Right lobe of liver (tissue), 6 donors: ENCODE results near the gene GOLT1A. TPM values are rescaled to one million over a fixed set of nuclear protein-coding genes. Genes with fewer than 3 reads are reported as not detected.

Source experiments
- ATAC-seq, 4 donors: fragments of 200-7000 bp; cut with Tn5 transposase; one replicate each; pipeline ENCODE4 v1.9.1; 2020; ENCODE audit warnings: mild to moderate bottlenecking in 4 of 4, moderate library complexity in 4 of 4
- DNase-seq, 3 donors: peaks; one replicate each; pipeline ENCODE4 v3.0.0-alpha.2; 2020
- H3K27ac ChIP-seq, 3 donors: fragments of 200-600 bp; one replicate each; pipeline ENCODE4 v1.8.0; 2022
- H3K27me3 ChIP-seq, 2 donors: fragments of 200-600 bp; one replicate each; pipeline ENCODE4 v1.8.0; 2022
- H3K36me3 ChIP-seq, 4 donors: fragments of 200-600 bp; sonication (generic) in 1 of 4; one replicate each; pipeline versions ENCODE4 v1.5.1 to v1.8.0; 2017 to 2022; ENCODE audit warnings: control low read depth in 1 of 4
- H3K4me1 ChIP-seq, 4 donors: fragments of 200-600 bp; sonication (generic) in 1 of 4; one replicate each; pipeline versions ENCODE4 v1.5.1 to v1.8.0; 2017 to 2022; ENCODE audit warnings: control low read depth in 1 of 4
- H3K4me3 ChIP-seq, 3 donors: fragments of 200-600 bp; one replicate each; pipeline ENCODE4 v1.8.0; 2022
- H3K9me3 ChIP-seq, 4 donors: fragments of 200-600 bp; sonication (generic) in 1 of 4; one replicate each; pipeline versions ENCODE4 v1.5.1 to v1.8.0; 2017 to 2022; ENCODE audit warnings: control low read depth in 1 of 4
- POLR2A ChIP-seq: fragments of 450-650 bp; IDR thresholded peaks from one replicate; pipeline ENCODE4 v1.6.1; 2017; ENCODE audit warnings: antibody characterized with exemption, mild to moderate bottlenecking
- WGBS: methylation state at CpG from one replicate; pipeline ENCODE4 v1.1.6; 2018; ENCODE audit warnings: low coverage, low lambda C conversion rate; ENCODE audit not compliant: insufficient coverage; ENCODE audit errors: missing lambda C conversion rate; 5-methylcytosine and 5-hydroxymethylcytosine counted together
- intact Hi-C, 2 donors: fragments of 100-400 bp; cut with DNase I; formaldehyde crosslinking; loops; one replicate each; pipeline versions ENCODE4 v1.11.2 to v1.14.1; 2022
- total RNA-seq, 6 experiments: library from RNA; depleted of rRNA in 2 of 6; stranded (reverse); fragments of >200 nt in 2 of 6; fragmentation: NEBNext Ultra II Directional in 3 of 6; extraction: Animal tissue kit (Norgen Biotek cat#: 25700) in 3 of 6; gene quantifications; one replicate each; pipeline versions ENCODE4 v1.1.0 to v1.2.4, GENCODE V29; 2016 to 2023
- TF ChIP-seq, protein P1 (sequence below), 4 donors: fragments of 200-600 bp in 3 of 4; fragments of 450-650 bp in 1 of 4; IDR thresholded peaks; one replicate each; pipeline versions ENCODE4 v1.5.1 to v1.8.0; 2016 to 2022; ENCODE audit warnings: antibody characterized with exemption in 4 of 4, mild to moderate bottlenecking in 2 of 4
- donor health status: DM: no; HTN: yes; CAD: no.
- donor health status: DM: no; HTN: no; CAD: no.
- donor health status: DM: no; HTN: no; CAD: no.
- donor health status: DM: no; HTN: yes; CAD: no.
- donor health status: DM: no; HTN: yes; CAD: no.

The GOLT1A gene
- total RNA-seq, 6 experiments from 2014 or later, result 49.4 to 103 (median 74.5) TPM

DNA sequence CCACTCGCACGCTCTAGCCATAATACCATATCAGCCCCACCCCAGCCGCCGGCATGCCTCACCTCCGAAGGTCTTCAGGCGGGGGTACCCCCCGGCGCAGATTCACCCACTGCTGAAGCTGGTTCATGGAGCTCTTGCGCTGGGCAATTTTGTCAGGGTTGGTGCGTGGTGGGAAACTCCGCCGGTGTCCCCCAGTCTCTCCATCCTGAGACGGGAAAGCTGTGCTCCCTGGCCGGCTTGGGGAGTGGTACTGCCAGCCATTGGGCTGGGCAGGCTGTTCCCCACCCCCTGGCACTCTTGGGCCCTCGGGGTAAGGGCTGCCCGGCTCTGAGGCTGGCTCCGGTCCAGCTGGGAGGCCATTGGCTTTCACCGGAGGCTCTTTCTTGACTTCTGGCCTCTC lies 45.4 kb upstream of the GOLT1A start:
- Histone ChIP-seq H3K4me1 (peaks cover 0 to 56% (median 27%) of the 10 kb centered on the region in 4 donors), H3K27ac (no peak overlapping the region), H3K27me3 (no peaks in the 10 kb centered on the region), H3K9me3 (no peaks in the 10 kb centered on the region), H3K36me3 (peaks cover 0 to 16% (median 7%) of the 10 kb centered on the region in 4 donors), H3K4me3 (no peak overlapping the region)
- no CpG with 5 or more reads among the region's 18 CpGs for WGBS
- TF ChIP-seq, protein P1, sequence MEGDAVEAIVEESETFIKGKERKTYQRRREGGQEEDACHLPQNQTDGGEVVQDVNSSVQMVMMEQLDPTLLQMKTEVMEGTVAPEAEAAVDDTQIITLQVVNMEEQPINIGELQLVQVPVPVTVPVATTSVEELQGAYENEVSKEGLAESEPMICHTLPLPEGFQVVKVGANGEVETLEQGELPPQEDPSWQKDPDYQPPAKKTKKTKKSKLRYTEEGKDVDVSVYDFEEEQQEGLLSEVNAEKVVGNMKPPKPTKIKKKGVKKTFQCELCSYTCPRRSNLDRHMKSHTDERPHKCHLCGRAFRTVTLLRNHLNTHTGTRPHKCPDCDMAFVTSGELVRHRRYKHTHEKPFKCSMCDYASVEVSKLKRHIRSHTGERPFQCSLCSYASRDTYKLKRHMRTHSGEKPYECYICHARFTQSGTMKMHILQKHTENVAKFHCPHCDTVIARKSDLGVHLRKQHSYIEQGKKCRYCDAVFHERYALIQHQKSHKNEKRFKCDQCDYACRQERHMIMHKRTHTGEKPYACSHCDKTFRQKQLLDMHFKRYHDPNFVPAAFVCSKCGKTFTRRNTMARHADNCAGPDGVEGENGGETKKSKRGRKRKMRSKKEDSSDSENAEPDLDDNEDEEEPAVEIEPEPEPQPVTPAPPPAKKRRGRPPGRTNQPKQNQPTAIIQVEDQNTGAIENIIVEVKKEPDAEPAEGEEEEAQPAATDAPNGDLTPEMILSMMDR (IDR thresholded peaks at IDR 0.05), result no peak
- no peak for TF ChIP-seq POLR2A
- intact Hi-C loops, result no loop called here
- no peak for ATAC-seq
- no peak for DNase-seq

DNA sequence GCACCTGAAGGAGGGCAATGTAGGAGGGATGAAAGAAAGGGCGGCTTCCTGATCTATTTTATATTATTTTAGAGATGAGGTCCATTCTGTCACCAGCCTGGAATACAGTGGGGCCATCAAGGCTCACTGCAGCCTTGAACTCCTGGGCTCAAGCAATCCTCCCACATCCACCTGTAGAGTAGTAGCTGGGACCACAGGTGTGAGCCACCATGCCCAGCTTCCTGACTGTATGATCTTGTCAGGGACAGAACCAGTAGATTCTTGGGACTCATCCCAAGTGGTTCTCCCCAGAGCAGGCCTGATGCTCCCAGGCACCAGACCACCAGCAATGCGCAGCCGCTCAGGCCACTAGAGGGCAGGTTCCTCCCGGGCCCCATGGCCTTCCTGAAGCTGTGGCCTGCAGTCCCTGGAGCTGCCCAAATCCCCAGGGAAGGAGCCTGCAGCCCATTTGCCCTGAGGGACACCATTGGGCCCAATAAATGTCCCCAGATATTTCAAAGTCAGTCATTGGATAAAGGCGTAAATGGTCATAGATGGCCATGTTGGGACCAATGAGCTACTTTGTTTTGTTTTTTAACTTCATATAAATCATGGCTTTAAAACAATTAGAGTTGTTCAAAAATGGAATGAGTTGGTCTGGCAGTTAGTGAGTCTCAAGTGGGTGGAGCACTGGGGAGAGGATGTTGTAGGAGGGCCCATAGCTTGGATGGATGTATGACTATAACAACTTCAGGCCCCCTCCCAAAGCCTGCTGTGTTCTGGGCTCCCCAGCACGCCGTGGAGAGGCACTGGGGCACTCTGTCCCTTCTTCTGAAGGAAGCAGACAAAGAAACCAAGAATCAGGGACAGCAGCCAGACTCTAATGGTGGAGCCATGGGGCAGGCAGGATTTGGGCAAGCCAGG lies 44.7 kb upstream of the GOLT1A start:
- ATAC-seq, result peak; percentile 27 to 39 (median 32)
- WGBS, result 68% methylated on average over 2 of the region's 7 CpGs
- Histone ChIP-seq H3K4me3 (no peak overlapping the region), H3K9me3 (no peaks in the 10 kb centered on the region), H3K36me3 (peaks cover 0 to 16% (median 7%) of the 10 kb centered on the region in 4 donors), H3K27ac (no peak overlapping the region), H3K4me1 (peaks cover 0 to 54% (median 26%) of the 10 kb centered on the region in 4 donors), H3K27me3 (no peaks in the 10 kb centered on the region)
- TF ChIP-seq POLR2A, result no peak
- TF ChIP-seq, protein P1 (IDR thresholded peaks at IDR 0.05), result peak; percentile 60 to 80 (median 64)
- intact Hi-C loops, result no loop called here
- DNase-seq, result peak in 2 of 3 donors; percentile 67

GRCh38 chr1:204257446-204257845 lies 43.7 kb upstream of the GOLT1A start:
- H3K27me3 ChIP-seq, result no peaks in the 10 kb centered on the region
- no peak overlapping the region for H3K27ac ChIP-seq
- intact Hi-C loops, result no loop called here
- peaks cover 0 to 16% (median 7%) of the 10 kb centered on the region in 4 donors for H3K36me3 ChIP-seq
- no peak for TF ChIP-seq POLR2A
- TF ChIP-seq, protein P1 (IDR thresholded peaks at IDR 0.05), result no peak
- peaks cover 0 to 56% (median 26%) of the 10 kb centered on the region in 4 donors for H3K4me1 ChIP-seq
- no peak for ATAC-seq
- no peak for DNase-seq
- 80% methylated on average over 1 of the region's 24 CpGs for WGBS
- no peak overlapping the region for H3K4me3 ChIP-seq
- H3K9me3 ChIP-seq, result no peaks in the 10 kb centered on the region

GRCh38 chr1:204256531-204256930 lies 42.7 kb upstream of the GOLT1A start:
- peak overlapping the region in 2 of 3 donors; percentile 53 to 69 for H3K27ac ChIP-seq
- intact Hi-C loops, result no loop called here

More at GRCh38 chr1:204256531-204256930, 42.7 kb upstream of the GOLT1A start:
- 16% methylated on average over 7 of the region's 10 CpGs for WGBS
- H3K36me3 ChIP-seq, result peaks cover 0 to 16% (median 7%) of the 10 kb centered on the region in 4 donors
- H3K9me3 ChIP-seq, result no peaks in the 10 kb centered on the region
- no peaks in the 10 kb centered on the region for H3K27me3 ChIP-seq
- TF ChIP-seq, protein P1 (IDR thresholded peaks at IDR 0.05), result no peak
- no peak for TF ChIP-seq POLR2A
- DNase-seq (peak in 1 of 3 donors; percentile 82), ATAC-seq (peak; percentile 4 to 70 (median 56))
- no peak overlapping the region for H3K4me3 ChIP-seq
- H3K4me1 ChIP-seq, result peaks cover 0 to 54% (median 23%) of the 10 kb centered on the region in 4 donors
